Type B pancreatic cell (in vitro differentiated cells): ENCODE data around the gene CERS3. TPM values are rescaled to one million over a fixed set of nuclear protein-coding genes. Genes with fewer than 3 reads are reported as not detected.

Source experiments
- DNase-seq: peaks from one replicate; pipeline ENCODE4 v3.0.0; 2021; ENCODE audit warnings: mixed read lengths; ENCODE audit not compliant: unreplicated experiment; ENCODE audit errors: extremely low spot score
- H3K27ac Mint-ChIP-seq: 2 replicates; pipeline ENCODE4 v1.8.0; 2021; ENCODE audit warnings: mild to moderate bottlenecking, mixed read lengths
- H3K27me3 Mint-ChIP-seq: 2 replicates; pipeline ENCODE4 v1.8.0; 2021; ENCODE audit warnings: mixed read lengths
- H3K36me3 Mint-ChIP-seq: 2 replicates; pipeline ENCODE4 v1.8.0; 2021; ENCODE audit warnings: mixed read lengths
- H3K4me1 Mint-ChIP-seq: one replicate; pipeline ENCODE4 v1.8.0; 2021; ENCODE audit warnings: mixed read lengths; ENCODE audit not compliant: unreplicated experiment
- H3K4me3 Mint-ChIP-seq: 2 replicates; pipeline ENCODE4 v1.8.0; 2021; ENCODE audit warnings: mild to moderate bottlenecking, mixed read lengths
- H3K9me3 Mint-ChIP-seq: 2 replicates; pipeline ENCODE4 v1.8.0; 2021; ENCODE audit warnings: mixed read lengths
- CTCF ChIP-seq: fragments of 200-600 bp; sonication (generic); conservative IDR thresholded peaks from 2 replicates; pipeline ENCODE4 v1.5.0; 2021; ENCODE audit warnings: antibody characterized with exemption, mild to moderate bottlenecking
- total RNA-seq: library from RNA; stranded (reverse); gene quantifications from 2 replicates; pipeline ENCODE4 v1.2.1, GENCODE V29; 2021; ENCODE audit warnings: low replicate concordance

CERS3 gene
- total RNA-seq, 1 donor from 2014 or later: 4.6 TPM

- DNase-seq: no peak
- H3K27ac Mint-ChIP-seq: no peak overlapping the region
- no peaks in the 10 kb centered on the region for H3K36me3 Mint-ChIP-seq
- no peaks in the 10 kb centered on the region for H3K4me1 Mint-ChIP-seq
- no peaks in the 10 kb centered on the region for H3K9me3 Mint-ChIP-seq
- no peak overlapping the region for H3K4me3 Mint-ChIP-seq
- no peaks in the 10 kb centered on the region for H3K27me3 Mint-ChIP-seq
- TF ChIP-seq CTCF: no peak
Measured at GRCh38 chr15:100520132-100520921, 8.4 kb downstream of the CERS3 start.

GRCh38 chr15:100517846-100518245, 10.9 kb downstream of the CERS3 start:
- Mint-ChIP-seq H3K4me3 (no peak overlapping the region), H3K9me3 (no peaks in the 10 kb centered on the region), H3K36me3 (no peaks in the 10 kb centered on the region), H3K27ac (no peak overlapping the region), H3K27me3 (no peaks in the 10 kb centered on the region), H3K4me1 (no peaks in the 10 kb centered on the region)
- no peak for DNase-seq
- no peak for TF ChIP-seq CTCF

GRCh38 chr15:100516643-100517512, 11.9 kb downstream of the CERS3 start:
- no peaks in the 10 kb centered on the region for H3K4me1 Mint-ChIP-seq
- no peaks in the 10 kb centered on the region for H3K27me3 Mint-ChIP-seq
- no peak for TF ChIP-seq CTCF
- H3K27ac Mint-ChIP-seq: no peak overlapping the region
- no peaks in the 10 kb centered on the region for H3K9me3 Mint-ChIP-seq
- no peak overlapping the region for H3K4me3 Mint-ChIP-seq
- DNase-seq: no peak
- no peaks in the 10 kb centered on the region for H3K36me3 Mint-ChIP-seq

- DNase-seq: no peak
- TF ChIP-seq CTCF: no peak
- Mint-ChIP-seq H3K27me3 (no peaks in the 10 kb centered on the region), H3K4me3 (no peak overlapping the region), H3K27ac (peak overlapping the region; percentile 75), H3K4me1 (no peaks in the 10 kb centered on the region), H3K9me3 (no peaks in the 10 kb centered on the region), H3K36me3 (no peaks in the 10 kb centered on the region)
Measured at GRCh38 chr15:100515758-100516157, 13.0 kb downstream of the CERS3 start.

GRCh38 chr15:100508641-100509300, 20.0 kb downstream of the CERS3 start:
- no peak for DNase-seq
- H3K27me3 Mint-ChIP-seq: no peaks in the 10 kb centered on the region
- H3K4me1 Mint-ChIP-seq: no peaks in the 10 kb centered on the region
- no peak for TF ChIP-seq CTCF
- H3K27ac Mint-ChIP-seq: no peak overlapping the region
- no peaks in the 10 kb centered on the region for H3K36me3 Mint-ChIP-seq
- no peak overlapping the region for H3K4me3 Mint-ChIP-seq
- no peaks in the 10 kb centered on the region for H3K9me3 Mint-ChIP-seq
